GM23248 (cell line): ENCODE data around the gene HGF. TPM values are rescaled to one million over a fixed set of nuclear protein-coding genes. Genes with fewer than 3 reads are reported as not detected.

ENCODE experiments used
- DNase-seq: peaks from one replicate; pipeline ENCODE4 v3.0.0-alpha.2; 2015
- H2AFZ ChIP-seq: fragments of 200-600 bp; sonication (generic); 2 replicates; pipeline ENCODE4 v1.6.1; 2016; ENCODE audit warnings: antibody characterized with exemption
- H3F3A ChIP-seq: fragments of 200-600 bp; sonication (generic); 2 replicates; pipeline ENCODE4 v1.6.1; 2016; ENCODE audit warnings: mild to moderate bottlenecking, antibody characterized with exemption, mixed run types; ENCODE audit not compliant: insufficient read depth
- H3K27ac ChIP-seq: fragments of 200-600 bp; sonication (generic); 2 replicates; pipeline ENCODE4 v1.5.1; 2016; ENCODE audit warnings: mild to moderate bottlenecking
- H3K27me3 ChIP-seq: fragments of 200-600 bp; sonication (generic); replicated peaks from 2 replicates; pipeline ENCODE4 v1.6.1; 2016; ENCODE audit warnings: mild to moderate bottlenecking; ENCODE audit not compliant: insufficient read depth
- H3K36me3 ChIP-seq: fragments of 200-600 bp; sonication (generic); 2 replicates; pipeline ENCODE4 v1.6.1; 2016; ENCODE audit warnings: low read depth, mild to moderate bottlenecking
- H3K4me1 ChIP-seq: fragments of 200-600 bp; sonication (generic); 2 replicates; pipeline ENCODE4 v1.6.1; 2016; ENCODE audit warnings: mild to moderate bottlenecking; ENCODE audit not compliant: insufficient read depth
- H3K4me2 ChIP-seq: fragments of 200-600 bp; sonication (generic); one replicate; pipeline ENCODE4 v1.6.1; 2016; ENCODE audit warnings: mild to moderate bottlenecking; ENCODE audit not compliant: unreplicated experiment
- H3K4me3 ChIP-seq: fragments of 200-600 bp; sonication (generic); 2 replicates; pipeline ENCODE4 v1.5.1; 2016; ENCODE audit warnings: mild to moderate bottlenecking
- H3K79me2 ChIP-seq: fragments of 200-600 bp; sonication (generic); 2 replicates; pipeline ENCODE4 v1.6.1; 2016; ENCODE audit warnings: mild to moderate bottlenecking; ENCODE audit not compliant: insufficient read depth
- H3K9ac ChIP-seq: fragments of 200-600 bp; sonication (generic); 2 replicates; pipeline ENCODE4 v1.6.1; 2016; ENCODE audit warnings: mild to moderate bottlenecking
- H3K9me2 ChIP-seq: fragments of 200-600 bp; sonication (generic); 2 replicates; pipeline ENCODE4 v1.6.1; 2016; ENCODE audit warnings: mixed run types, mild to moderate bottlenecking, moderate library complexity; ENCODE audit not compliant: insufficient read depth
- H3K9me3 ChIP-seq: fragments of 200-600 bp; sonication (generic); one replicate; pipeline ENCODE4 v1.6.1; 2017; ENCODE audit warnings: low read depth
- H4K20me1 ChIP-seq: fragments of 200-600 bp; sonication (generic); 2 replicates; pipeline ENCODE4 v1.6.0; 2016; ENCODE audit not compliant: insufficient read depth
- EZH2 ChIP-seq: fragments of 200-600 bp; sonication (generic); IDR thresholded peaks from 2 replicates; pipeline ENCODE4 v1.6.1; 2018; ENCODE audit warnings: antibody characterized with exemption, mild to moderate bottlenecking; ENCODE audit not compliant: insufficient read depth, poor library complexity, severe bottlenecking
- EZH2phosphoT487 ChIP-seq: fragments of 200-600 bp; sonication (generic); IDR thresholded peaks from 2 replicates; pipeline ENCODE4 v1.6.1; 2018; ENCODE audit warnings: antibody characterized with exemption, moderate library complexity, mild to moderate bottlenecking, low read depth; ENCODE audit not compliant: insufficient read depth
- WGBS, 2 experiments: methylation state at CpG; one replicate each; pipeline ENCODE4 v1.1.6; 2015 to 2017; ENCODE audit warnings: low lambda C conversion rate in 2 of 2, low coverage in 1 of 2; ENCODE audit errors: missing lambda C conversion rate in 2 of 2; 5-methylcytosine and 5-hydroxymethylcytosine counted together
- in situ Hi-C: fragments of 300-500 bp; cut with MboI; formaldehyde crosslinking; loops from 2 replicates; pipeline ENCODE4 v1.15.0; 2020
- polyA plus RNA-seq: library from polyadenylated mRNA; unstranded; fragments of >200 nt; fragmentation: Nextera tagmentation; extraction: Ambion mirVana; gene quantifications from 2 replicates; pipeline ENCODE4 v1.2.1, GENCODE V29; 2016
- total RNA-seq: library from RNA; depleted of rRNA; stranded (reverse); fragments of >200 nt; shearing (Covaris generic); gene quantifications from 2 replicates; pipeline ENCODE4 v1.2.3, GENCODE V29; 2014

The HGF gene
- total and polyA plus RNA-seq, 2 experiments from 2014 or later, result 2.3 to 2.7 TPM

DNA sequence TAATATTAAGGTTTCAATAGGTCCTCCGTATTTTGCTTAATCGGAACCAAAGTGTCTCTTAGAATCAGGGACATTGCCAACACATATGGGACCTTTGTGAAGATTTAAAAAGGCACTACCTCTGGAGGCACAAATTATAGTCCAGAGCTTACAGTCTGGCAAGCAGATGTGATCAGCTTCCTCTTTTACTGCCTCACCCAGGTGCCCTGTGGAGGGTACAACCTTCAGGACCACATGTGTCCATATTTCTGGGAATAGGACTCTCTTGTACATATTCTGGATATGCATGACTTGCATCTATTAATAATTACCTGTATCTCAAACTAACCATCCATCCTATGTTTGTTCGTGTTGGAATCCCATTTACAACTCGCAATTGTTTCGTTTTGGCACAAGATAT lies 60.0 kb downstream of the HGF start:
- Histone ChIP-seq H3K4me1 (no peaks in the 10 kb centered on the region), H4K20me1 (no peaks in the 10 kb centered on the region), H3K79me2 (no peaks in the 10 kb centered on the region), H3K4me2 (no peak overlapping the region), H3K27me3 (no peaks in the 10 kb centered on the region), H3K4me3 (no peak overlapping the region), H2AFZ (no peak overlapping the region), H3K9ac (no peak overlapping the region), H3K36me3 (no peaks in the 10 kb centered on the region), H3K9me2 (no peaks in the 10 kb centered on the region), H3K27ac (no peak overlapping the region), H3F3A (no peaks in the 10 kb centered on the region), H3K9me3 (no peaks in the 10 kb centered on the region)
- in situ Hi-C loops, result loop anchor here (25.0 kb wide), 1 partner anchor 198 kb away; no protein-coding TSS in a partner anchor
- no peak for TF ChIP-seq EZH2
- TF ChIP-seq EZH2phosphoT487, result no peak
- no peak for DNase-seq
- 77 to 80% methylated on average over 5 of the region's 5 CpGs for WGBS, 2 experiments

DNA sequence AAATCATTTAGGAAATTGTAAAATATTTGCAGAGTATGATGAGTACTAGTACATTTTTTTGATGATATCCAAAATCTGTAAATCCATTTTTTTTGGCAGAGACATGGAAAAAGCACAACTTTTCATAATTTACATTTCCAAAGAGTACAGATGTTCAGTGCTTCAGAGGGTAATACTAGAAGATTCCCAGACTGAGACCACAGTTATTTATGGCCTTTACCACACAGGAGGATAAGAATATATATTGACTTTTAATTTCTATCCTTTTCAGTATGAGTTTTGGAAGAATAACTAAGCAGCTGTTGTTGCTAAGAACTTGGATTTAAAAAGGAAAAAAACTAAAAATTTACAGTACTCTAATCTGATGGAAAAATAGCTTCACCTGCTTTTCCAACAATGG lies 61.9 kb downstream of the HGF start:
- Histone ChIP-seq H3K79me2 (no peaks in the 10 kb centered on the region), H3K9me3 (no peaks in the 10 kb centered on the region), H3K27ac (no peak overlapping the region), H3K4me3 (no peak overlapping the region), H3F3A (no peaks in the 10 kb centered on the region), H3K9me2 (no peaks in the 10 kb centered on the region), H3K4me1 (no peaks in the 10 kb centered on the region), H3K36me3 (no peaks in the 10 kb centered on the region), H2AFZ (no peak overlapping the region), H4K20me1 (no peaks in the 10 kb centered on the region), H3K4me2 (no peak overlapping the region), H3K9ac (no peak overlapping the region), H3K27me3 (no peaks in the 10 kb centered on the region)
- TF ChIP-seq EZH2, result no peak
- TF ChIP-seq EZH2phosphoT487, result no peak
- in situ Hi-C loops, result loop anchor here (25.0 kb wide), 1 partner anchor 196 kb away; no protein-coding TSS in a partner anchor
- no peak for DNase-seq

DNA sequence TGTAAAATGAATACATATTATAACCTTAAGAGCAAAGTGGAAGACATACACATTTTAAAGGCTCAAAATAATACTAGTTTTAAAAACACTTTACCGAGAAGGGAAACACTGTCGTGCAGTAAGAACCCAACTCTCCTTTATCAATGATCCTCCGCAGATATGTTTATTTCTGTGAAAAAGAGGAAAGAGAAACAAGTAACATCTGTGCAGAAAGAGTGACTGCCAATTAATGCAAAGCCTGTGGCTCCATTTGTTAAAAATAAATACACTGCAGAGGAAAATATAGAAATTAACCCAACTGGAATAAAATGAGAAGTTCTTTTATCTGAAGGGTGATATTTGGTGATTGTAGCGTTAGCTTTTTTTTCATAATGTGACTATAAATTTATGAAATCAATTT lies 62.7 kb downstream of the HGF start:
- H3K79me2 ChIP-seq, result no peaks in the 10 kb centered on the region
- H2AFZ ChIP-seq, result no peak overlapping the region
- H3K9ac ChIP-seq, result no peak overlapping the region
- no peak overlapping the region for H3K4me2 ChIP-seq
- in situ Hi-C loops, result loop anchor here (25.0 kb wide), 1 partner anchor 195 kb away; no protein-coding TSS in a partner anchor
- H4K20me1 ChIP-seq, result no peaks in the 10 kb centered on the region
- 95 to 99% methylated on average over 4 of the region's 4 CpGs for WGBS, 2 experiments
- no peaks in the 10 kb centered on the region for H3K9me3 ChIP-seq
- no peaks in the 10 kb centered on the region for H3K27me3 ChIP-seq
- no peak overlapping the region for H3K27ac ChIP-seq
- TF ChIP-seq EZH2, result no peak
- TF ChIP-seq EZH2phosphoT487, result no peak
- H3K36me3 ChIP-seq, result no peaks in the 10 kb centered on the region
- H3K4me1 ChIP-seq, result no peaks in the 10 kb centered on the region
- H3K9me2 ChIP-seq, result no peaks in the 10 kb centered on the region
- DNase-seq, result no peak
- H3F3A ChIP-seq, result no peaks in the 10 kb centered on the region
- H3K4me3 ChIP-seq, result no peak overlapping the region

DNA sequence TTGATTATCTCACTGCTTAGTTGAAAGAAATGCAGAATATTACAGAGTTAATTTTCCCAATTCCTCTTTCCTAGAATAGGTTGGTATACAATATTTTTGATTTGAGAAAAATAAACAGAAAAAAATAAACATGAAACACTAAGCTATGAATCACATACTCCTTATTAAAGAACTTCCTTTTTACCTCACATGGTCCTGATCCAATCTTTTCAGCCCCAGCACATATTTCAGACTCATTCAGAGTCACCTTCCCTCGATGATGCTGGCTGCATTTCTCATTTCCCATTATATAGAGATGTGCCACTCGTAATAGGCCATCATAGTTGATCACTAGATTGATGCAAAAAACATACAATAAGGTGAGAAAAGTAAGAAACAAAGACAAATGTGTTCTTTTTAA lies 64.6 kb downstream of the HGF start:
- Histone ChIP-seq H3K36me3 (no peaks in the 10 kb centered on the region), H3K4me2 (no peak overlapping the region), H3K9ac (no peak overlapping the region), H4K20me1 (no peaks in the 10 kb centered on the region), H3K9me2 (no peaks in the 10 kb centered on the region), H3K4me1 (no peaks in the 10 kb centered on the region), H3K27ac (no peak overlapping the region), H3K9me3 (no peaks in the 10 kb centered on the region), H2AFZ (peak overlapping the region; percentile 22; the same call in 1 of the 2 replicates), H3K4me3 (no peak overlapping the region), H3K27me3 (no peaks in the 10 kb centered on the region), H3F3A (no peaks in the 10 kb centered on the region), H3K79me2 (no peaks in the 10 kb centered on the region)
- no peak for DNase-seq
- in situ Hi-C loops, result loop anchor here (25.0 kb wide), 1 partner anchor 193 kb away; no protein-coding TSS in a partner anchor
- TF ChIP-seq EZH2 (no peak), EZH2phosphoT487 (no peak)
- WGBS, 2 experiments, result 54 to 60% methylated on average over 2 of the region's 2 CpGs

DNA sequence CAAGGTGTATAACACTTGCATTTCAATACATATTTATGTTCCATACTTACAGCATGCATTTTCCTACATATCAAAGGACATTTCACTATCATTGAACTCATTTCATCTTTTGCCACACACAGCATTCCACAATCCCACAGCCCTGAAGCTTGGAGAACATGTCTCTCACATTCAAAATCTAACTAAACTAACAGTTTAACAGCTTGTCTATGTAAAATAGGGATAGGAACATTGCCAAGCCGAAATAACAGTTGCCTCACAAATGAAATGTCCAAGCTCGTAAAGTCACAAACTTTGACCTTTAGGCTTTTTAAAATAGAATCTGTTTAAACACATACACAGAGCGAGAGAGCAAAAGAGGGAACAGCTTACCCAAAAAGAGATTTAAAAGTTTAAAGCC lies 65.3 kb downstream of the HGF start:
- no peaks in the 10 kb centered on the region for H3K36me3 ChIP-seq
- 85 to 88% methylated on average over 3 of the region's 3 CpGs for WGBS, 2 experiments
- TF ChIP-seq EZH2, result no peak
- no peak for TF ChIP-seq EZH2phosphoT487
- in situ Hi-C loops, result loop anchor here (25.0 kb wide), 1 partner anchor 192 kb away; no protein-coding TSS in a partner anchor
- no peak for DNase-seq
- H3F3A ChIP-seq, result no peaks in the 10 kb centered on the region
- no peak overlapping the region for H3K27ac ChIP-seq
- no peaks in the 10 kb centered on the region for H4K20me1 ChIP-seq
- H3K9ac ChIP-seq, result no peak overlapping the region
- no peaks in the 10 kb centered on the region for H3K9me2 ChIP-seq
- no peak overlapping the region for H3K4me2 ChIP-seq
- H2AFZ ChIP-seq, result peak overlapping the region; percentile 22
- H3K4me1 ChIP-seq, result no peaks in the 10 kb centered on the region
- no peak overlapping the region for H3K4me3 ChIP-seq
- no peaks in the 10 kb centered on the region for H3K9me3 ChIP-seq
- no peaks in the 10 kb centered on the region for H3K79me2 ChIP-seq
- H3K27me3 ChIP-seq, result no peaks in the 10 kb centered on the region
